HG02798 (cell line): ENCODE measurements around the gene PPM1G.

Source experiments
- ATAC-seq: cut with Tn5 transposase; IDR thresholded peaks from one replicate; pipeline ENCODE4 v1.9.1; 2021; ENCODE audit warnings: mild to moderate bottlenecking; ENCODE audit not compliant: unreplicated experiment, poor library complexity

The PPM1G gene

DNA sequence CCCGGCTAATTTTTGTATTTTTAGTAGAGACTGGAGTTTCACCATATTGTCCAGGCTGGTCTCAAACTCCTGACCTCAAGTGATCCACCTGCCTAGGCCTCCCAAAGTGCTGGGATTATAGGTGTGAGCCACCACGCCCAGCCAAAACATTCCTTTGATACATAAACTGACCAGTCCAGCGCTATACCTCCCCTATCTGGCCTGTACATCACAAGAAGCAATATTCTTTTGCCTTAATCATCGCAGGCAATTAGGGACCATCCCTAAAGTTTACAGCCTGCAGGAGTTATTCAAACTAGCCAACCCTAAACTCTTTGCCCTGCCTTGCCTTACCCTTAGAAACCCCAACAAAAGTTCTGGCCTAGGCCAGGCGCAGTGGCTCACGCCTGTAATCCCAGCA, 6.8 kb upstream of the PPM1G start:
- ATAC-seq: no peak

- no peak for ATAC-seq
These were observed 3.2 kb upstream of the PPM1G start for GRCh38 chr2:27412419-27413152.

- ATAC-seq: peak; percentile 15
These were observed 630 bp downstream of the PPM1G start for GRCh38 chr2:27408601-27409320.

GRCh38 chr2:27407798-27408491, 1.4 kb downstream of the PPM1G start:
- ATAC-seq: no peak

GRCh38 chr2:27400348-27401135, 8.8 kb downstream of the PPM1G start:
- no peak for ATAC-seq

GRCh38 chr2:27398962-27399361, 10.4 kb downstream of the PPM1G start:
- no peak for ATAC-seq

GRCh38 chr2:27393225-27393624, 16.2 kb downstream of the PPM1G start:
- ATAC-seq: no peak

- ATAC-seq: no peak
These were observed 18.3 kb downstream of the PPM1G start for GRCh38 chr2:27390822-27391679.

GRCh38 chr2:27381577-27382181, 27.7 kb downstream of the PPM1G start:
- no peak for ATAC-seq

DNA sequence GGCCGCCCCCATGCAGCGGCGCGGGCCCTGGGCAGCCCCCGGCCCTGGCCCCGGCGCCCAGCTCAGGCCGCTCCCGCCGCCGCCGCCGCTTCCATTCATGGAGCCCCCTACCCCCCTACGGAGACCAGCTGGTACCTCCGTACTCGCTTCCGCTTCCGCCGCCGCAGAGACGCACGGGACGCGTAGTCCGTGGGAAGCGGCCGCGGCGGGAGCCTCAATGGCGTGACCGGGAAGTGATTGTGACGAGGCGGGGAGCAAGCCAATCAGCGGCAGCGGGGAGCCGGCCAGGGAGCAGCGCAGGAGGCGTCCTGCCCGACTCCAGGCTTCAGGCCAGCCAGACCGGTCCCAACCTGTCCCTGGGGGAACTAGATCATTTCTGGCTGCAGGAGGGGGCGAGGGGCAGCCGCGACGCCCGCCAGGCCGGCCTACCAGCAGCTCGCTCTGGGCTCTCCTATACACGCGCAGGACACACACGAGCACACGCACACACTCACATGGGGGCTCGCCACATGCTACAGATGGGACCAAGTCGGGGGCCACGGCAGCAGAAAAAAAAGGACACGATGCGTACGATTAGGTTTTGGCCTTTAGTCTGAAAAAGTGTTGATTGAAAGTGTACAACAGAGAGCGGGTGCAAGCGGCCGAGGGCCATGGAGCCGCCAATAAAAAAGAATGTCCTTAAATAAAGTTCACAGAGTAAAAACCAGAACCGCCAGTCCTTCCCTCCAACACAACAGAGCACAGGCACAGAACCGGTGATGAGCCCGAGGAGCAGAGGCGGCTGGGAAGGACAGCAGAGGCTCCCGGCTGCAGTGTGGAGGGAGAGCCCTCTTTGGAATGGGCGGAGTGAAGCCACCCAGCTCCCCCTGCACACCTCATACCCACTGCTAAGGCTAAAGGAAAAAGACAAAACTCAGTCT, 28.5 kb downstream of the PPM1G start, which contains the start of gene ZNF513:
ZNF513 (minus strand) TSS at position 109 of the 920 bp plus-strand sequence. CDS start 208 bp downstream, outside the sequence.
- peak; percentile 92 for ATAC-seq

DNA sequence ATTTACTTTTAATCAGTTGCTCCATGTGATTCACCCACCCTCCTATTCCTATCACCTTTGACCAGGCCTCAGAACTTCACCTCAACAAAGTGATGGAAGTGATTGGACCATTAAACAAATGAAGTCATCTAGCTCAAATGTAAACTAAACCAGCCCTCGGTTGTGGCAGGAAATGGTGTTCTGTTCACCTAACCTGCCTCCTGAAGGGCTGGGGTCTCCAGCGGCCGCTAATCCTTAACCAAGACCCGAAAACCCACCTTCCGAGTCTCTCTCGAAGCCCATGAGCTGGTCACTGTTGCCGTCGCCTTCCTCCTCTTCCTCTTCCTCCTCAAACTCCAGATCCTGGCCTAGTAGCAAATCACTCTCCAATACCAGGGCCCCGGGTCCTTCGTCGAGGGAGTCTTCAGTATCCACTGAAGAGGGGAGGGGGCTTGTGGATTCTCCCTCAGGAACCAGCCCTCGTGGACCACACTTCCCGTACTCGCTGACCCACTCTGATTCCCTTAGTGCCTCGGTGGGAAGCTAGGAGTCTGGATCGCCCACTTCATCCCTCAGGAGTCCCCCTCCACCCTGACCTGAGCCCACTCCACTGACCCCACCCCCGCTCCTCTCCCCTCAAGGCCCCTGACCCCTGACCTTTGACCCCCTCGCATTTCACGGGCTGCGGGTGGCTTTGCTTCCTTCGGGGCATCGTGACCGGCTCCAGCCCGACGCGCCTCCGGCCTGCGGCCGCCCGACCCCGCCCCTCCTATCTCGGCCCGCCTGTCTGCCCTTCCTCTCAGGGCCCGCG, 29.4 kb downstream of the PPM1G start:
- no peak for ATAC-seq

GRCh38 chr2:27379383-27379835, 30.0 kb downstream of the PPM1G start:
- ATAC-seq: no peak

DNA sequence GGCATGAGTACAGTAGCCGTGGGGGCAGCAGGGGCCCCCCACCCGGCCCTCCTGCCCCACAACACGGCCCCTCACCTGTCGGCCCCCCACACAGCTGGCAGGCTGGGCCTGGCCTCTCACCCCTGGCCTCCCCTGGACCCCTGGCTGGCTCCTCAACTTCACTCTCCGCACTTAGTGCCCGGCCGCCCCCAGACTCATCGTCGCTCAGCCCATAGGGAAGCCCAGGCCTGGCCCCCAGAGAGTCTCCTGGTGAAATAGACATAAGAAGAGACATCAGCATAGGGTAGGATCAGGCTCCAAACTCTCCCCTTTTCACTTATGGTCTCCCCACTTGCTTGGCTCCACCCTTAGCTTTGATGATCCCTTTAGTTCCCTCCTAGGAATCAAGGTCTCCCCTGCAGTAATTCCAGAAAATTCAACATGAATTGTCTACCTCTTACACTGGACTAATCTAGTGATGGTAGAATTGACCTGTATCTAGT, 30.5 kb downstream of the PPM1G start:
- no peak for ATAC-seq

GRCh38 chr2:27378096-27378808, 31.1 kb downstream of the PPM1G start:
- no peak for ATAC-seq

DNA sequence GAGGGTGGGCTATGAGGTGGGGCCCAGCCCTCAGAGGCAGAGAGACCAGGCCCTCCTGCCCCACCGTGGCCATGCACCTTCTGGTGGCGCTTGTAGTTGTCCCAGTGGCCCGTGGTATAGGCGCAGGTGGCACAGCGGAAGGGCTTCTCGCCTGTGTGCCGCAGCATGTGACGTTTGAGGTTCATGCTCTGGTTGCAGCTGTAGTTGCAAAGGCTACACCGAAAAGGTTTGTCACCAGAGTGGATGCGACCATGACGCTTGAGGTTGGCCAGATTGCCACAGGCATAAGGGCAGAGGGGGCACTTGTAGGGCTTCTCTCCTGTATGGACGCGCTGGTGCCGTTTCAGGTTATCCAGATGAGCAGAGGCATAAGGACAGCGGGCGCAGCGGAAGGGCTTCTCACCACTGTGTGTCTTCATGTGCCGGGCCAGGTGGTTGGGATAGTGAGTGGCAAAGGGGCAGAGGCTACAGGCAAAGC, 31.7 kb downstream of the PPM1G start:
- ATAC-seq: no peak
